Measurements from ENCODE around the gene FRMD4B. TPM values are rescaled to one million over a fixed set of nuclear protein-coding genes. Genes with fewer than 3 reads are reported as not detected.

FRMD4B gene
- total RNA-seq, 4 donors from 2014 or later = 34.9 to 70.0 (median 38.5) TPM

DNA sequence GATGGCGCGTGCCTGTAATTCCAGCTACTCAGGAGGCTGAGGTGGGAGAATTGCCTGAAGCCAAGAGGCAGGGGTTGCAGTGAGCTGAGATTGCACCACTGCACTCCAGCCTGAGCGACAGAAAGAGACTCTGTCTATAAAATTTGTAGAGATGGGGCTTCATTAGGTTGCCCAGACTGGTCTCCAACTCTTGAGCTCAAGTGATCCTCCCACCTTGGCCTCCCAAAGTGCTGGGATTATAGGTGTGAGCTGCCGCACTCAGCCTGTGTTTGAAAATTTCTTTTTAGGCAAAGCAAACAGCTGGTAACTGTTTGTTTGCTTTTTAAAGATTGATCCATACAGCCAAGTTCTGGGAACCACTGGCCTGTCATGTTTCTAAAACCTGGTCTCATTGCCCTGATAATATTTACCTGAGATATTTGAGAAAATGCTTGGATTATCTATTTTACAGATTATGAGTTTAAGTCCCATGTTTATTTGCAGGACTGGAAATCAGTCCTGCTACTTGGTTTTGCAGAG lies 199.3 kb downstream of the FRMD4B start:
- TF ChIP-seq, protein P1, sequence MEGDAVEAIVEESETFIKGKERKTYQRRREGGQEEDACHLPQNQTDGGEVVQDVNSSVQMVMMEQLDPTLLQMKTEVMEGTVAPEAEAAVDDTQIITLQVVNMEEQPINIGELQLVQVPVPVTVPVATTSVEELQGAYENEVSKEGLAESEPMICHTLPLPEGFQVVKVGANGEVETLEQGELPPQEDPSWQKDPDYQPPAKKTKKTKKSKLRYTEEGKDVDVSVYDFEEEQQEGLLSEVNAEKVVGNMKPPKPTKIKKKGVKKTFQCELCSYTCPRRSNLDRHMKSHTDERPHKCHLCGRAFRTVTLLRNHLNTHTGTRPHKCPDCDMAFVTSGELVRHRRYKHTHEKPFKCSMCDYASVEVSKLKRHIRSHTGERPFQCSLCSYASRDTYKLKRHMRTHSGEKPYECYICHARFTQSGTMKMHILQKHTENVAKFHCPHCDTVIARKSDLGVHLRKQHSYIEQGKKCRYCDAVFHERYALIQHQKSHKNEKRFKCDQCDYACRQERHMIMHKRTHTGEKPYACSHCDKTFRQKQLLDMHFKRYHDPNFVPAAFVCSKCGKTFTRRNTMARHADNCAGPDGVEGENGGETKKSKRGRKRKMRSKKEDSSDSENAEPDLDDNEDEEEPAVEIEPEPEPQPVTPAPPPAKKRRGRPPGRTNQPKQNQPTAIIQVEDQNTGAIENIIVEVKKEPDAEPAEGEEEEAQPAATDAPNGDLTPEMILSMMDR (IDR thresholded peaks at IDR 0.05; ENCODE audit: low read depth) = no peak

DNA sequence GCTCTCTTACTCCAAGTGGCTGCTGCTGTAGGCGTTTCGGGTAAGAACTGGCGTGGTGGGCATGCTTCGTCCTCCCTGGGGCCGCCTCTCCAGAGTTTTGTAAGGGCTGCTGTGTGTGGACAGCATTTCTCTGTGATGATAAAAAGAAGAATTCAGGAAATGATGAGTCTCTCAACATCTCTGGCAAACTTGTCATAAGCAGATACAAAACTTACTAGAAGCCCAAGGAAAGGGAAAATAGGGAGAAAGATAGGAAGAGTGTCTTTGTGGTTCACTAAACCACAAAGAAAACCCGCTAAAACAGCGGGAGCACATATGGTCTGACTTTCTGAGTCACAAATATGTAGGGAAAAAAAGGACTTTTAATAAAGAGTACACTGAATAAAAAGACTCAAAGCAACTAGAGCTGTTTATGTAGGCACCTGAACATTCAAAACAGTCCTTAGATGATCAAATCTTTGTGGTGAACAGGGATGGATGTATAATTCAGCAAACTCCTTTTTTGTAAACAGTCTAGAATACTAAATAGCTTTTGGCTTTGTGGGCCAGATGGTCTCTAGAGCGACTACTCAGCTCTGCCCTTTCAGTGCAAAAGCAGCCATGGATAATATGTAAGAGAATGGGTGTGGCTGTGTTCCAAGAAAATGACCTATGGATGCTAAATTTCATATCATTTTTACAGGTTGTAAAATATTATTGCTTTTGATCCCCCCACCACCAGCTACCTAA lies 203.1 kb downstream of the FRMD4B start:
- TF ChIP-seq, protein P1 (IDR thresholded peaks at IDR 0.05; ENCODE audit: low read depth) = no peak

DNA sequence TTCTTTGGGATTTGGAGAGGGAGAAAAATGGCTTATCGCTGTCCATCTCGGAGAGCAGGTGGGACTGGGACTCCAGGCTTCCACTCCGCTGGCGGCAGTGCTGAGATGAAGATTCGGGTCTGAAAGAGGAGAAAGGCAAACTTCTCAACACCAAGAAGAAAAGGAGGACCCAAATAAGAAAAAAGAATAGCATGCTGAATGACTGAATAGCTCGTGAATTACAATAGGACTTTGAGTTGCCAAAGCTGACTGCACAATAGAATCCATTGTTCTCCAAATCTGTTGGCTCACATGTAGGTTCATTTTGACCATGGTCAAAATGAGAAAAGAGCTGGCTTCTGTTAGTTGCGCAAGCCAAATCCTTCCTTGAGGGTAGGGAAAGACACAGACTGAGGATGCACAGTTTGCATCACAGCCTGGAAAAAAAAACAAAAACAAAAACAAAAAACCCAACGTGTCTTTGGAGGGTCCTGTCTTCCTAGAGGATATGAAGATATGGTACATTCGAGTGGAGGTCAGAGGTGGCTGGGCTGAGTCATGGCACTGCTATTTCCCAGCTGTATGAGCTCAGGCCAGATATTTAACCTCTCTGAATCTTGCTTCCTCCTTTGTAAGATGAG lies 204.2 kb downstream of the FRMD4B start:
- TF ChIP-seq, protein P1 (IDR thresholded peaks at IDR 0.05; ENCODE audit: low read depth) = no peak

DNA sequence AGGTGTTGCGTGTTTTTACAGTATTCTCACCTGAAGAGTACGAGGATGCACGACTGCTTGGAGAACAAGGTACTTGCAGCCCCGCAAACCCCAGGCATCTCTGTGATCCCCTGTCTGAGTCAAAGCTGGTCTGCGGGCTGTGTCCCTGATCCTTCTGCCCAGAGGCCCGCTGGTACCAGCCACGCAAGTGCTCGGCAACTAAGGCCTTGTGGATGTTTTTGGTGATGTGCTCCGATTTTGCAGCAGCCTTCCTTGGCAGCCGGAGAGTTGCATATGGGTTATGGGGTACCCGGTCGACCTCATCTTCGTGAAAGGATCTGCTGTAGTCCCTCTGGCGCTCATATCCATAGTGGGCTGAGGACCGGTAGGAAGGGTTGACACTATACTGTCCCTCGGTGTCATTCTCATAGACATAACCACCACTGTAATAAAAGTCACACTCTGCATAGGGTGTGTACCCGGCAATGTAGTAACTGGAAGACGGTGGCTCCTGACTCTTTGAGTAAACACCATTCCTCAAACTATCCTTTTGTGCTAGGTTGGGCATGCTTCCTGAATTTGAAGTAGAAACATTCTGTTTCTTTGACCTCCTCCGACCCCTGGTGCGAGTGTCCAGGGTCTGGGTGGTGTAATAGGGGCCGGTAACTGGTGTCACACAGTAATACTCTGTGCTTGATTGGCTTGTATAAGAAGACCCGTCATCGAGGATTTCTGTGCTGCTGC lies 204.9 kb downstream of the FRMD4B start:
- TF ChIP-seq, protein P1 (IDR thresholded peaks at IDR 0.05; ENCODE audit: low read depth) = no peak

DNA sequence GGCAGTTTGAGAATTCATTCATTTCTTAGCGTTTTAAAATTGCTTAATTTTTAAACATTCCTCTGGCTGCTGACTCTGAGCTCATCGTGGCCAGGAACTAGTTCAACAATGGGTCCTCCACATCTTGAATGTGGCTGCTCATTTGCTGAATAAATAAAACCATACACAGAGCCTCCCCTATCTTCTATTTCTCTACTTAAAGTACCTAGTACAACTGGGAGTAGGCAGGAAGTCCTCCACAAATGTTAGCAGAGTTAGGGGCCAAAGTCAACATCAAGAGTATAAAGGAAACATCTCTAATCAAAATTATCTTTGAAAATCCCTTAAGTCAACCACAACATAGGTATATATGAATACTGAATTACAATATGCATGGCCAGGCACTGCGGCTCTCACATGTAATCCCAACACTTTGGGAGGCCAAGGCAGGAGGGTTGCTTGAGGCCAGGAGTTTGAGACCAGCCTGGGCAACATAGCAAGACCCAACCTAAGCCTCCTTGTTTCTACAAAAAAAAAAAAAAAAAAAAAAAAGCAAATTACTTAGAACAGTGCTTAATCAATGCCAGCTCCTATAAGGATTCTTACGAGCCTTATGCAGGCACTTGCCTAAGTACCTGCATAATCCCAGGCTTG lies 206.0 kb downstream of the FRMD4B start:
- TF ChIP-seq, protein P1 (IDR thresholded peaks at IDR 0.05; ENCODE audit: low read depth) = no peak

DNA sequence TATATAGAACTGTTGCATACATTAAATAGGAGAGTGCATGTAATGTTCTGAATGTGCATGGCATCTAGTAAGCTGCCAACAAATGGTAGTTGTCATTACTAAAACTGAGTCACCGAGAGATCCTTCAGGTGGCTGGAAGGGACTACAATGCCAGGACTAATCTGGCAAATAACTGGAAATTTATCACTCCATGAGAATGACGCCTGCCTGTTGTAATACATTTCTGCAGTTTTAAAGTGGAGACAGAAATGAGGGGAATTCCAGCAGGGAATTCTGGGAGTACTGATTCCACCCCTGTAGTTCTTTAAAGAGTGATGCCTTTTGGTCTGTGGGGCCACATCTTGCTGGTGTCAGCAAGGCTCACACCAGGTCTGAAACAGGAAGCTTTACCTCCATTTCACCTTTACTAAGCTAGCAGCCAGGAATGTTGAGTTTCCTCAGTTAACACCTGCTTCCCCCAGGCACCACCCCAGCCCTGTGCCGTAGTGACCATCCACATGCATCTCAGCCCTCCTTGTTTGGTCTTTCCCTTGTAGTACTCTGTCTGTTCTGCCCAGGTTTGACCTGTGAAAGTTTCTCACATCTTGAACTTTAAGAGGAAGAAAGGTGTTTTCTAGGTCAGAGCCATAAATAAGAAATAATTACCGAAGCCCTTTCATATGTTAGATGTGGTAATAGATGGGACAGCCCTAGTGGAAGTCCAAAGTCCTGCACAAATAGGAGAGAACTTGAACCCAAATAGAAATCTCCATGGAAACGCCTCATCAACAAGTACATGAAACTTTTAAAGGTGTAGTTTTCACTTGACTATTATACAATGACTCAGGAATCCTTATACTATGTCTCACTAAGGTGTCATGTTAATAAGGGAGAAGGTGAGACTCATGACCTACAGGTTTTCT lies 206.8 kb downstream of the FRMD4B start:
- TF ChIP-seq, protein P1 (IDR thresholded peaks at IDR 0.05; ENCODE audit: low read depth) = no peak

Data from subcutaneous adipose tissue (tissue), 4 donors.